Rectal smooth muscle tissue (tissue), 1 donor: ENCODE measurements around the gene SRP68.

ENCODE experiments used
- H3K27ac ChIP-seq: one replicate; pipeline ENCODE4 v1.7.0; 2013; ENCODE audit warnings: low read depth, low read length, inconsistent platforms
- H3K27me3 ChIP-seq: one replicate; pipeline ENCODE4 v1.7.0; 2013; ENCODE audit warnings: low read length; ENCODE audit not compliant: control insufficient read depth, insufficient read depth
- H3K36me3 ChIP-seq: one replicate; pipeline ENCODE4 v1.7.0; 2013; ENCODE audit warnings: low read length; ENCODE audit not compliant: control insufficient read depth, insufficient read depth
- H3K4me1 ChIP-seq: one replicate; pipeline ENCODE4 v1.7.0; 2013; ENCODE audit warnings: low read length; ENCODE audit not compliant: control insufficient read depth, insufficient read depth
- H3K4me3 ChIP-seq: one replicate; pipeline ENCODE4 v1.7.0; 2013; ENCODE audit warnings: low read length
- H3K9ac ChIP-seq: one replicate; pipeline ENCODE4 v1.7.0; 2013; ENCODE audit warnings: low read length

SRP68 gene

DNA sequence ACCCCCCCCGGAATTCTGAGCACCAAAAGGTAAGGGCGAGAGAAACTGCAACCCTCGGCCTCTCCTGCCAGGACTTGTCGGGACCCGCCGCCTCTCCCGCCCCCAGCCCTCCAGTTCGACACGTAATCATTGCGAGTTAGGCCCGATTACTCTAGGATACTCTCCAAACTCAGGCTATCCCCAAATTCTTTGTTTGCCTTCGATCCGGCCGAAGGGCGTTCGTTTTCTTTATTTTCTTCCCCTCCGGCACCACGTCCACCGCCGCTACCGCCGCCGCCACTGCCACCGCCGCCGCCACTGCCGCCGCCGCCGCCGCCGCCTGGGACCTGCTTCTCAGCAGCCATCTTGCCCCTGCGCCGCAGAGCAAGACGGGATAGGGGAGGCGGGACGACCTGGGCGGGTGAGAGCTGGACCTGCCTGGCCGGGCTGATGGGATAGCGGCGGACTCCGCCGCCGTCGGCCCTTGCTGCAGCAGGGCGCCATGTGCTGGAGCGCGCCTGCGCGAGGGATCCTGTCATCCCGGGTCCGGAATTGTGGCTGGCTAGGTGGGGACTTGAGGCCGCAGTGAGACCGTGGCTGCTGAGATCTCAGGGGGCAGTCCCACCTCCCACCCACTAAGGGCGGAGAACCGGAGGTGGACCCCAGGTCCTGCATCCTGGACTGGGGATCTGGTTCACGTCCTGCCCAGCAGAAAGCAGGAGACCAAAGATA is at the start of gene SRP68:
Gene SRP68, minus strand, starts transcription at position 370 of the 711 bp plus-strand sequence. Its CDS starts 26 bp downstream, at position 344.
- Histone ChIP-seq H3K9ac (peak within 1 kb of the TSS; percentile 84), H3K4me1 (peaks cover 9% of the 10 kb centered on the region), H3K27ac (peak within 1 kb of the TSS; percentile 71), H3K36me3 (peaks cover 2% of the 10 kb centered on the region), H3K27me3 (peaks cover 31% of the 10 kb centered on the region), H3K4me3 (peak within 1 kb of the TSS; percentile 94)

GRCh38 chr17:76121932-76122430 is 49.7 kb upstream of the SRP68 start:
- H3K9ac ChIP-seq, result peak overlapping the region; percentile 68
- peak overlapping the region; percentile 61 for H3K4me3 ChIP-seq
- H3K27me3 ChIP-seq, result no peaks in the 10 kb centered on the region
- no peaks in the 10 kb centered on the region for H3K36me3 ChIP-seq
- no peaks in the 10 kb centered on the region for H3K4me1 ChIP-seq
- H3K27ac ChIP-seq, result no peak overlapping the region

DNA sequence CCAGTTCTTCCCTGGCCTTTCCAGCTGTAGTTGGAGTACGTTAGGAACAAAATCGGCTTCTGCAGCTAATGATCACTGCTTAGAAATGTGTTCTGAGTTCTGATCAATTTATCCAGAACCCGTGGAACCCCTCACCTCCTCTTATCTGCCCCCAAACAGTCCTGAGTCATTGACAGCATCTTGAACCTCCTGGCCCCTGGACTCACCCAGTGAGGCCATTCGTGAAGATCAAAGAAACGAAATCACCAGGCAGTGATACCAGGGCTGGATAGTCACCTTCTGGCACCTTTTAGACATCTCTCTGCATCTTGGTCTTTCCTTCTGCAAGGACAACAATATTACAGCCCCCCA is 48.3 kb upstream of the SRP68 start:
- no peak overlapping the region for H3K27ac ChIP-seq
- H3K4me3 ChIP-seq, result no peak overlapping the region
- no peaks in the 10 kb centered on the region for H3K4me1 ChIP-seq
- no peak overlapping the region for H3K9ac ChIP-seq
- no peaks in the 10 kb centered on the region for H3K27me3 ChIP-seq
- no peaks in the 10 kb centered on the region for H3K36me3 ChIP-seq

DNA sequence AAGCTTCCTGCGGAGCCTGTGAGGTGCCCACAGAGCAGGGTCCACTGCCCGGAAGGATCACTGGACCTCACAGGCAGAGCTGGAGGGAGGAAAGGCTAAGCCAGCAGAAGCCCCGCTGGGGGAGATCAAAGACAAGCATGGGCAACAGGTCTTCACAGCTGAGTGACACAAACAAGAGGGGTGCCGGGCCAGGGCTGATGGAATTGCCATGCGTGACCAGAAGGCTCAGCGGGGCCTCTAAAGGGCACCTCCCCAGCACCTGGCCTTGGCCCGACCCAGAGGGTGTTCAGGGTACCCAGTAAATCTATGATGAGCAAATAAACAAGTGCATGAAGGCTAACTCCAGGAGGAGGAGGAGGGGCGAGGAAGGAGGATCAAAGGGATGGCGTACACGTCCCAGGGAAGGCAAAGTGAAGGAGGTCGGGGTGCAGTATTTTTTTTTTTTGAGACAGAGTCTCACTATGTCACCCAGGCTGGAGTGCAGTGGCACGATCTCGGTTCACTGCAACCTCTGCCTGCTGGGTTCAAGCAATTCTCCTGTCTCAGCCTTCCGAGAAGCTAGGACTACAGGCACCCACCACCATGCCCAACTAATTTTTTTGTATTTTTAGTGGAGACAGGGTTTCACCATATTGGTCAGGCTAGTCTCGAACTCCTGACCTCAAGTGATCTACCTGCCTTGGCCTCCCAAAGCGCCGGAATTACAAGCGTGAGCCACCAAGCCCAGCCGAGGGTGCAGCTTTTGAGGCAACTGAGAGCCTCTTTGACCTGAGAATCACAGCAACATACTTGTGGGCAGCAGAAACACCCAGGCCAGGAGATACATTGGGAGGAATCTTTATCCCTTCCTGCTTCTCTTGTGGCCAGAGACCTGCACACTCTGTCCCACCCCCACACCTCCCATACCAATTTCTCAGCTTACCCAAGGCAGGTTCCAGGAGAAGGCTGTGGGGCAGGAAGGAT is 47.4 kb upstream of the SRP68 start:
- Histone ChIP-seq H3K27me3 (no peaks in the 10 kb centered on the region), H3K4me3 (no peak overlapping the region), H3K36me3 (no peaks in the 10 kb centered on the region), H3K9ac (no peak overlapping the region), H3K27ac (no peak overlapping the region), H3K4me1 (no peaks in the 10 kb centered on the region)

DNA sequence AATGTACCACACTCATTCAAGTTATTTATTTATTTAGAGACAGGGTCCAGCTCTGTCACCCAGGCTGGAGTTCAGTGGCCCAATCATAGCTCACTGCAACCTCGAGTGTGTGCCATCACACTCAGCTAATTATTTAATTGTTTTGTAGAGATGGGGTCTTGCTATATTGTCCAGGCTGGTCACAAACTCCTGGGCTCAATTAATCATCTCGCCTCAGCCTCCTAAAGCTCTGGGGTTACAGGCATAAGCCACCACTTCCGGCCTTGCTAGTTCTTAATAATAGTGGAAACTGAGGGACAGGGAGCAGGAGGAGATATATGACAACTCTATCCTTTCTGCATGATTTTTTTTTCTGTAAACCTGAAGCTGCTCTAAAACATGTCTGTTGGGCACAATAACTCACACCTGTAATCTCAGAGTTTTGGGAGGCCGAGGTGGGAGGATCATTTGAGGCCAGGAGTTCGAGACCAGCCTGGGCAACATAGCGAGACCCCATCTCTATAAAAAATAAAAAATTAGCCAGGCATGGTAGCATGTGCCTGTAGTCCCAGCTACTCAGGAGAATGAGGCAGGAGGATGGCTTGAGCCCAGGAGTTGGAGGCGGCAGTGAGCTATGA is 42.9 kb upstream of the SRP68 start:
- Histone ChIP-seq H3K27ac (no peak overlapping the region), H3K4me3 (no peak overlapping the region), H3K36me3 (no peaks in the 10 kb centered on the region), H3K27me3 (no peaks in the 10 kb centered on the region), H3K4me1 (no peaks in the 10 kb centered on the region), H3K9ac (no peak overlapping the region)

GRCh38 chr17:76111956-76112355 is 39.6 kb upstream of the SRP68 start:
- Histone ChIP-seq H3K36me3 (no peaks in the 10 kb centered on the region), H3K9ac (no peak overlapping the region), H3K27me3 (no peaks in the 10 kb centered on the region), H3K4me1 (no peaks in the 10 kb centered on the region), H3K27ac (no peak overlapping the region), H3K4me3 (no peak overlapping the region)

DNA sequence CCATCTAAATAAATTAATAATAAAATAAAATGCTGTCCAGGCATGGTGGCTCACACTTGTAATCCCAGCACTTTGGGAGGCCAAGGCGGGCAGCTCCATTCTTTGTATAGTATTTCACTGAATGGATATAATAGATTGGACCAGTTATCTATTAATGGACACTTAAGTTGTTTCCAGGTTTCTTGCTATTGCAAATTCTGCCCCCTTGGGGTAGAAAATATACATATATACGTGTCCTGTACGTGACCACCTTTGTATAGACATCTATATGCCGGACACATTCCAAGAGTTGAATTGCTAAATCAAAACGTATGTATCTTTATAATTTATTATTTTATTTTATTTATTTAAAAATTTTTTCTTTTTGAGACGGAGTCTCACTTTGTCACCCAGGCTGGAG is 35.2 kb upstream of the SRP68 start:
- H3K4me3 ChIP-seq, result no peak overlapping the region
- no peak overlapping the region for H3K9ac ChIP-seq
- H3K27me3 ChIP-seq, result no peaks in the 10 kb centered on the region
- H3K4me1 ChIP-seq, result peaks cover 5% of the 10 kb centered on the region
- no peaks in the 10 kb centered on the region for H3K36me3 ChIP-seq
- H3K27ac ChIP-seq, result no peak overlapping the region

DNA sequence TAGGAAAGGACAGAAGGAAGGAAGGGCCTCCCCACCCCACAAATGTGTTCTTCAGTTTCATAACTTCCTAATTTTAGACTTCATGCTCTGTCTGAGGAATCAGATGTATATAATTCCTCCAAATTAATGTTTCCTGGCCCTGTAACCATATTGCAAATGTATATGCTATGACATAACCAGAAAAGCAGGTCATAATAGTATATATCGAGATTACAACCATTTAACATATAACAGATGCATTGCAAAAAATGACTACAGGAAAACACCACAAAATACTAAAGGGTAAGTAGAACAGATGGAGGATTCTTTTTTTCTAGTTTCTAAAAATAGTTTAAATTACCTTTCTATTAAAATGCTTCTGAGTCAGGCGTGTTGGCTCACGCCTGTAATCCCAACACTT is 34.4 kb upstream of the SRP68 start:
- no peak overlapping the region for H3K4me3 ChIP-seq
- peaks cover 5% of the 10 kb centered on the region for H3K4me1 ChIP-seq
- H3K36me3 ChIP-seq, result peaks cover under 1% of the 10 kb centered on the region
- no peak overlapping the region for H3K27ac ChIP-seq
- H3K27me3 ChIP-seq, result no peaks in the 10 kb centered on the region
- H3K9ac ChIP-seq, result no peak overlapping the region

DNA sequence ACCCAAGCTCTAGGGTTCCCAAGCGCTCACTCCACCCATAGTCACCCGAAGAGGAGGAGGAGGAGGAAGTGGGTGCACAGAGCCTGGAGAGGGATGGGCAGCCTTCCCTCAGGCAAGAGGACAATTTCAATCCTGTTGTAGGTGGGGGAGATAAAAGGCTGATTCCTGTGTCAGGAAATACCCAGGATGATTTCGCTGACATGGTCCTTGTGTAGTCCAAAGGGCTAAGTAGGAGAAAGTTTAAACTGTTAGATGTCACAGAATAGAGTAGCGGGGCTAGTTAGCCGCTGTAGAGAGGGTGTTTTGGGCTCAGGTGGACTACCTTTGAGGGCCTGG is 32.5 kb upstream of the SRP68 start:
- Histone ChIP-seq H3K27ac (no peak overlapping the region), H3K4me3 (no peak overlapping the region), H3K27me3 (no peaks in the 10 kb centered on the region), H3K4me1 (peaks cover 5% of the 10 kb centered on the region), H3K36me3 (peaks cover 8% of the 10 kb centered on the region), H3K9ac (no peak overlapping the region)

DNA sequence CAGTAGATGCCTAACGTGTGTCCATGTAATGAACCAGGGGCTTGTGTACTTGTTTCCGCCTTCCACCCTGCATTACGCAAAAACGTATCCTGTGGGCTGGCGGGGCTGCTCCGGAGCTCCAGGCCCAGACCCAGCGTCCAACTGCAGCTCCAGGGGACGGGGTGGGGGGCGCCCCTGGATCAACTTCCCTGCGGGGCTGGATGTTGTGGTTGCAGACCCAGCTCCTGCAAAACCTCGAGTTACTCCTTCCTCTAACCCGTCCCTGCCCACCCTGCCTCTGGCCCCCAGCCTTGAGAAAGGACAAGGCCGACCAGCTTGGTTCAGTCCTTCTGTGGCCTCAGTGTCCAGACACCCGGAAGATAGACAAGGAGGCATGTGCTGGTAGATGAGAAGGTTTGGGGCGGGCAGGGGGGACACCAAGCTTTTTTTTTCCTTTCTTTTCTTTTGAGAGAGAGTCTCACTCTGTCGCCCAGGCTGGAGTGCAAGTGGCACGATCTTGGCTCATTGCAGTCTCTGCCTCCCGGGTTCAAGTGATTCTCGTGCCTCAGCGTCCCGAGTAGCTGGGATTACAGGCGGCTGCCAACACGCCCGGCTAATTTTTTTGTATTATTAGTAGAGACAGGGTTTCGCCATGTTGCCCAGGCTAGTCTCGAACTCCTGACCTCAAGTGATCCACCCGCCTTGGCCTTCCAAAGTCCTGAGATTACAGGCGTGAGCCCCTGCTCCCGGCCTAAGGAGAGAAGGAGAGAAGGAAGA is 32.0 kb upstream of the SRP68 start:
- H3K27ac ChIP-seq, result peak overlapping the region; percentile 75
- no peak overlapping the region for H3K9ac ChIP-seq
- H3K36me3 ChIP-seq, result peaks cover 8% of the 10 kb centered on the region
- H3K4me3 ChIP-seq, result peak overlapping the region; percentile 83
- peaks cover 5% of the 10 kb centered on the region for H3K4me1 ChIP-seq
- no peaks in the 10 kb centered on the region for H3K27me3 ChIP-seq

DNA sequence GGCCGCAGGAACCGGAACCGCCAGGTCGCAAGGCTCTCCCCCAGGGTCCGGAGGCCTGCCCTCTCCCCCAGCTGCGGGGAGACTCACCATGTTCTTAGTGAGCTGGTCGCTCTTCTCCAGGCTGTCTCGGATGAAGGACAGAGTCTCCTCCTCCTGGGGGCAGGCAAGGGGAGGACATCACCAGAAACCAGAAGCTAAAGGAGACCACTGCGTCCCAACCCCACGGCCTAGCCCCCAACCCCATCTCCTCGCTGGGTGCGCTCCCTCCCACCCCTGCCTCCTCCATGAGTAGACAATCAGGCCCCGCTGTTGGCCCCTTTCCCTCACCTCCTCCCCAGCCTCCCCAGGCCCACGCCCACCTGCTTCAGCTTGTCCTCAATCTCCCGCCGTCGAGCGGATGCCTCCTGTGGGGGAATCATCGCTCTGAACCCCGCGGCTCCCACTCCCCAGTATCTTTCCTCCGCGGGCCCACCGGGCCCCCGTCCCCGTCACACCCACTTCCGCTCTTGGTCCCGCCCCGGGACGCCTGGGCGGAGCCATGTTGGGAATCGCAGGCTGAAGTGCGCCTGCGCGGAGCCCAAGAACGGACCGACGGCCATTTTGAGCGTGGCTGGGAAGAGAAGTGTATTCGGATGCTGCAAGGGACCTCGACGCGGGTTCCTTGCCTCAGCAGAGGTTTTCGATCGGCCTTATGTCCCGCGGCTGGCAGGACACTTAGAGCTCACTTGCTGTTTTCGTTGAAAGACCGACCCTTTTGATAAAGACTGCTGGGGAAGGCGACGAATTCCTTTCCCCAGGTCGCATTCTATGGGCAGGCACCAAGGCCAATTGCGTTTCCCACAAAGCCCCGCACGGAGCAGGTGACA is 31.2 kb upstream of the SRP68 start, which contains the start of gene EXOC7:
Gene EXOC7, minus strand, starts transcription at position 514 of the 866 bp plus-strand sequence. Its CDS starts 95 bp downstream, at position 419.
- Histone ChIP-seq H3K9ac (peak within 1 kb of the TSS; percentile 52), H3K27me3 (no peaks in the 10 kb centered on the region), H3K4me1 (peaks cover 5% of the 10 kb centered on the region), H3K4me3 (peak within 1 kb of the TSS; percentile 83), H3K36me3 (peaks cover 8% of the 10 kb centered on the region), H3K27ac (peak within 1 kb of the TSS; percentile 75)
